ENCODE measurements around the gene MROH7. TPM values are rescaled to one million over a fixed set of nuclear protein-coding genes. Genes with fewer than 3 reads are reported as not detected.

MROH7 gene
- total RNA-seq, 2 donors from 2014 or later: 15.9 to 20.4 TPM

DNA sequence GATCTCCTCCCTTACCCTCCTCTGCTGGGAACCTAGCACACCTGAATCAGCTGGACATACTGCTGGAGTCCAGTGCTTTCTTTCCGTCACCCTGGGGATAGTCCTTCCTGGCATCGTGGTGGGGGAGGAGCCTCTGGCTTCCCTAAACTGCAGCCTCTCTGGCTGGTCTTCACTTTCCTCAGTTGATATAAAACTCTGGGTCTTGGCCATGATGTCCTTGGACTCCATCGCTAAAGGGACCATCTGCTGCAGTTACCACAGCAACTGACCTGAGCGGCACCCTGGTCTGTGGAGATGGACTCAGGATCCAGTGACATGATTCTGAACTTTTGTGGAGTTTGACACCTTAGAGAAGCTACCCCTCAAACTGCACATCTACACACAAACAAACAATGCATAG is 99.9 kb downstream of the MROH7 start:
- Histone ChIP-seq H3K4me3 (no peak overlapping the region), H3K36me3 (peaks cover 60% of the 10 kb centered on the region), H3K4me1 (ENCODE audit: control insufficient read depth in 1 of 2, low read depth in 2 of 2) (no peaks in the 10 kb centered on the region), H3K27ac (no peak overlapping the region), H3K27me3 (replicated peaks; ENCODE audit: insufficient read depth) (no peaks in the 10 kb centered on the region), H3K9me3 (no peaks in the 10 kb centered on the region)
- TF ChIP-seq, protein P1, sequence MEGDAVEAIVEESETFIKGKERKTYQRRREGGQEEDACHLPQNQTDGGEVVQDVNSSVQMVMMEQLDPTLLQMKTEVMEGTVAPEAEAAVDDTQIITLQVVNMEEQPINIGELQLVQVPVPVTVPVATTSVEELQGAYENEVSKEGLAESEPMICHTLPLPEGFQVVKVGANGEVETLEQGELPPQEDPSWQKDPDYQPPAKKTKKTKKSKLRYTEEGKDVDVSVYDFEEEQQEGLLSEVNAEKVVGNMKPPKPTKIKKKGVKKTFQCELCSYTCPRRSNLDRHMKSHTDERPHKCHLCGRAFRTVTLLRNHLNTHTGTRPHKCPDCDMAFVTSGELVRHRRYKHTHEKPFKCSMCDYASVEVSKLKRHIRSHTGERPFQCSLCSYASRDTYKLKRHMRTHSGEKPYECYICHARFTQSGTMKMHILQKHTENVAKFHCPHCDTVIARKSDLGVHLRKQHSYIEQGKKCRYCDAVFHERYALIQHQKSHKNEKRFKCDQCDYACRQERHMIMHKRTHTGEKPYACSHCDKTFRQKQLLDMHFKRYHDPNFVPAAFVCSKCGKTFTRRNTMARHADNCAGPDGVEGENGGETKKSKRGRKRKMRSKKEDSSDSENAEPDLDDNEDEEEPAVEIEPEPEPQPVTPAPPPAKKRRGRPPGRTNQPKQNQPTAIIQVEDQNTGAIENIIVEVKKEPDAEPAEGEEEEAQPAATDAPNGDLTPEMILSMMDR (IDR thresholded peaks at IDR 0.05): no peak
- ATAC-seq (ENCODE audit: insufficient number of reproducible peaks, low FRiP score, low read depth) (no peak), DNase-seq (ENCODE audit: low spot score) (no peak)

- TF ChIP-seq, protein P1 (IDR thresholded peaks at IDR 0.05): no peak
- DNase-seq (ENCODE audit: low spot score) (no peak), ATAC-seq (ENCODE audit: insufficient number of reproducible peaks, low FRiP score, low read depth) (no peak)
- peaks cover 54% of the 10 kb centered on the region for H3K36me3 ChIP-seq
- no peak overlapping the region for H3K27ac ChIP-seq
- H3K27me3 ChIP-seq (replicated peaks; ENCODE audit: insufficient read depth): no peaks in the 10 kb centered on the region
- no peaks in the 10 kb centered on the region for H3K9me3 ChIP-seq
- no peaks in the 10 kb centered on the region for H3K4me1 ChIP-seq (ENCODE audit: control insufficient read depth in 1 of 2, low read depth in 2 of 2)
- no peak overlapping the region for H3K4me3 ChIP-seq
Measured at GRCh38 chr1:54742282-54742681, 100.7 kb downstream of the MROH7 start.

DNA sequence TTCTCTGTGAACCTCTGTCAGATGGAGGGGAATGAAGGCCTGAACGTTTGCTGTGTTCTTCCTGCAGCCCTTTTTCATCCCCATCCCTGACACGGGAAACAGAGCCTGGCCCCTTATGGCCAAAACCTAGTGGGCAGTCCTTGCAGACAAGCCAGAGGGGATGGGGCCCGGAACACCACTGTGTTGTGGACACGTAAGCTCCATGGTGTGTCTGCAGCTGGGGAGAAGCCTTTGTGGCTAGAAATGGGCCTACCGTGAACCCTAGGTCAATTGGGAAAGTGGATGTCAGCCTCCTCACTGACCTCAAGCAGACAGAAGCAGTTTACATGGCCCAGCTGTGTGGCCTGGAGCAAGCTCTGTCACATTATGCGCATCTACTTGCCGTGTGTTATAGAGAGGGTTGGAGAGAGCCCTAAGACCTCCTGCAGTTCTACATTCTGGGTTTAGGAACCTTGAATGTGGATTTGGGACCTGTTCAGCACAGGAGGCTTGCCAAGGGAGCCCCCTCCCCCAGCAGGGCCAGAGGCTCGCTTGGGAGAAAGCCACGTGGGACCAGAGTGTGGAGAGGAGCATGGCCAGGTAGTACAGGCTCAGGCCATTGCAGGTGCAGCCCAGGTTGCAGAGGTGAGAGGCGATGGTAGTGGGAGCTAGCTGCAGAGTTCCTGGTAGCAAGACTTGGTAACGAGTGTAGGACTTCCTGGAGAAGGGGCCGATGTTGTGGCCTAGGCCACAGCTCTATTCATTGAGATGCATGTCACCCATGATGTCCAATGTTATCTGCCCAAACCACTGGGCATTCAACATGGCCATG is 102.0 kb downstream of the MROH7 start:
- Histone ChIP-seq H3K4me3 (no peak overlapping the region), H3K4me1 (ENCODE audit: control insufficient read depth in 1 of 2, low read depth in 2 of 2) (no peaks in the 10 kb centered on the region), H3K27me3 (replicated peaks; ENCODE audit: insufficient read depth) (no peaks in the 10 kb centered on the region), H3K27ac (no peak overlapping the region), H3K36me3 (peaks cover 41% of the 10 kb centered on the region), H3K9me3 (no peaks in the 10 kb centered on the region)
- ATAC-seq (ENCODE audit: insufficient number of reproducible peaks, low FRiP score, low read depth) (no peak), DNase-seq (ENCODE audit: low spot score) (no peak)
- TF ChIP-seq, protein P1 (IDR thresholded peaks at IDR 0.05): no peak

DNA sequence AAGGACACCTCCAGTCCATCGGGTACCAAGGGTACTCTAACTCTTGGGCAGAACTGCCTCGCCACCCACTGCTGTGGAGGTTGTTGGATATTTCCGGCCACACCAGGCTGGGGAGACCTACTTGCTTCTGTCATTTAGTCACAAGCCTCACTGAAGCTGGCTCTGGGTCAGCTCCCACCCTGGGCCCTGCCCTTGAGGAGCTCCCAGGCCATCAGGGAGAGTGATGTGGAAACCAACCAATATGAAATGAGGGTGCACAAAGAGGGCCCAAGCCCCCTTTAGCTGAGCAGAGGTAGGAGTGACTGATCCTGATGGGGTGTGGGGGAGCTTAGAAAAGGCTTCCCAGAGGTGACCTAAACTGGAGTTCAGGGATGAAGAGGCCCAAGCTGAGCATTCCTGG is 103.1 kb downstream of the MROH7 start:
- Histone ChIP-seq H3K27me3 (replicated peaks; ENCODE audit: insufficient read depth) (no peaks in the 10 kb centered on the region), H3K27ac (no peak overlapping the region), H3K4me1 (ENCODE audit: control insufficient read depth in 1 of 2, low read depth in 2 of 2) (no peaks in the 10 kb centered on the region), H3K4me3 (no peak overlapping the region), H3K9me3 (no peaks in the 10 kb centered on the region), H3K36me3 (peaks cover 32% of the 10 kb centered on the region)
- no peak for DNase-seq (ENCODE audit: low spot score)
- no peak for ATAC-seq (ENCODE audit: insufficient number of reproducible peaks, low FRiP score, low read depth)
- TF ChIP-seq, protein P1 (IDR thresholded peaks at IDR 0.05): no peak

DNA sequence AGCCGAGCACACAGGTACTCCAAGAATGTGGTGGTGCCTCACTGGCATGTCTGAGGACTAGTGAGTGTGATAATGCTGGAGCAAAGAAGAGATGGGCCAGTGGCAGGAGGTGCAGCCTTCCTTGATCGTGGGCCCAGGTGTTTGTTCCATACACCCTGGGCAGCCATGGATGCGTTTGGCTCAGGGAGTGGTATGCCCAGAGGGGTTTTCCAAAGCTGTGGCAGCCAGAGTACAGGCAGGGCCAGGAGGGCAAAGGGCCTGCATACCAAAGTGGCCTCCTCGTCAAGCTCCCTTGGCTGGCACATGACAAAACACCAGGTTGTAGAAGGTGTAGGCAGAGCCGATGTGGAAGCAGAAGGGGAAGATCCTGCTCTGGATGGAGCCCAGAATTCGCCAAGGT is 103.7 kb downstream of the MROH7 start:
- ATAC-seq (ENCODE audit: insufficient number of reproducible peaks, low FRiP score, low read depth) (no peak), DNase-seq (ENCODE audit: low spot score) (no peak)
- peaks cover 27% of the 10 kb centered on the region for H3K36me3 ChIP-seq

More for the DNA sequence above, 103.7 kb downstream of the MROH7 start:
- Histone ChIP-seq H3K27ac (no peak overlapping the region), H3K4me3 (no peak overlapping the region), H3K9me3 (no peaks in the 10 kb centered on the region), H3K27me3 (replicated peaks; ENCODE audit: insufficient read depth) (no peaks in the 10 kb centered on the region), H3K4me1 (ENCODE audit: control insufficient read depth in 1 of 2, low read depth in 2 of 2) (no peaks in the 10 kb centered on the region)
- TF ChIP-seq, protein P1 (IDR thresholded peaks at IDR 0.05): no peak
